Fibroblast of the conjunctiva (primary cell): ENCODE data around the gene ANKFY1.
A peak's percentile ranks its signal among the peaks of the same experiment; 100 is the strongest.

Experiments used
- DNase-seq: peaks from one replicate; pipeline ENCODE4 v3.0.0-alpha.2; 2010; ENCODE audit warnings: low read depth

Gene ANKFY1

GRCh38 chr17:4177806-4178205 lies 86.0 kb downstream of the ANKFY1 start:
- no peak for DNase-seq

GRCh38 chr17:4176808-4177472 lies 86.8 kb downstream of the ANKFY1 start:
- DNase-seq: no peak

GRCh38 chr17:4175921-4176807 lies 87.6 kb downstream of the ANKFY1 start:
- DNase-seq: no peak

GRCh38 chr17:4174556-4174955 lies 89.2 kb downstream of the ANKFY1 start:
- DNase-seq: no peak

- no peak for DNase-seq
Measured at GRCh38 chr17:4173781-4174180, 90.0 kb downstream of the ANKFY1 start.

- no peak for DNase-seq
Measured at GRCh38 chr17:4172356-4172755, 91.4 kb downstream of the ANKFY1 start.

- no peak for DNase-seq
Measured at GRCh38 chr17:4170639-4171280, 93.0 kb downstream of the ANKFY1 start.

- DNase-seq: no peak
Measured at GRCh38 chr17:4167786-4168185, 96.0 kb downstream of the ANKFY1 start.

GRCh38 chr17:4166419-4166818 lies 97.4 kb downstream of the ANKFY1 start:
- DNase-seq: no peak

GRCh38 chr17:4165301-4166010 lies 98.3 kb downstream of the ANKFY1 start:
- no peak for DNase-seq

- DNase-seq: no peak
Measured at GRCh38 chr17:4163951-4164350, 99.8 kb downstream of the ANKFY1 start.

- no peak for DNase-seq
Measured at GRCh38 chr17:4162775-4163466, 100.9 kb downstream of the ANKFY1 start.

GRCh38 chr17:4162321-4162720 lies 101.5 kb downstream of the ANKFY1 start:
- no peak for DNase-seq

- DNase-seq: no peak
Measured at GRCh38 chr17:4161967-4162305, 101.8 kb downstream of the ANKFY1 start.

- peak; percentile 89 for DNase-seq
Measured at GRCh38 chr17:4161192-4161966, 102.4 kb downstream of the ANKFY1 start.

GRCh38 chr17:4160294-4160859 lies 103.4 kb downstream of the ANKFY1 start:
- DNase-seq: no peak

GRCh38 chr17:4159761-4160160 lies 104.0 kb downstream of the ANKFY1 start:
- no peak for DNase-seq

GRCh38 chr17:4157618-4158333 lies 106.0 kb downstream of the ANKFY1 start:
- no peak for DNase-seq

- DNase-seq: no peak
Measured at GRCh38 chr17:4156750-4157381, 106.9 kb downstream of the ANKFY1 start.
